GM19193 (cell line): ENCODE measurements around the gene PLCB1.

ENCODE experiments used
- POLR2A ChIP-seq: IDR thresholded peaks from 4 replicates; pipeline ENCODE4 v1.6.1; 2011; ENCODE audit not compliant: insufficient read depth, insufficient read length; ENCODE audit errors: extremely low read depth

The PLCB1 gene

GRCh38 chr20:8376940-8377339, 244.9 kb downstream of the PLCB1 start:
- TF ChIP-seq POLR2A = no peak

- TF ChIP-seq POLR2A = no peak
Observed at GRCh38 chr20:8385247-8385646, 253.2 kb downstream of the PLCB1 start.

GRCh38 chr20:8386991-8387390, 254.9 kb downstream of the PLCB1 start:
- no peak for TF ChIP-seq POLR2A

- no peak for TF ChIP-seq POLR2A
Observed at GRCh38 chr20:8388141-8388540, 256.1 kb downstream of the PLCB1 start.

- TF ChIP-seq POLR2A = no peak
Observed at GRCh38 chr20:8388707-8389106, 256.6 kb downstream of the PLCB1 start.

- no peak for TF ChIP-seq POLR2A
Observed at GRCh38 chr20:8389381-8390036, 257.4 kb downstream of the PLCB1 start.

GRCh38 chr20:8390037-8390433, 258.0 kb downstream of the PLCB1 start:
- no peak for TF ChIP-seq POLR2A

GRCh38 chr20:8390500-8390899, 258.4 kb downstream of the PLCB1 start:
- no peak for TF ChIP-seq POLR2A

- TF ChIP-seq POLR2A = no peak
Observed at GRCh38 chr20:8393381-8393780, 261.3 kb downstream of the PLCB1 start.

- TF ChIP-seq POLR2A = no peak
Observed at GRCh38 chr20:8394308-8394945, 262.4 kb downstream of the PLCB1 start.

- TF ChIP-seq POLR2A = no peak
Observed at GRCh38 chr20:8395956-8396355, 263.9 kb downstream of the PLCB1 start.

- TF ChIP-seq POLR2A = no peak
Observed at GRCh38 chr20:8398263-8399051, 266.4 kb downstream of the PLCB1 start.

GRCh38 chr20:8399947-8400346, 267.9 kb downstream of the PLCB1 start:
- TF ChIP-seq POLR2A = no peak

- no peak for TF ChIP-seq POLR2A
Observed at GRCh38 chr20:8400486-8400885, 268.4 kb downstream of the PLCB1 start.

- TF ChIP-seq POLR2A = no peak
Observed at GRCh38 chr20:8401556-8401955, 269.5 kb downstream of the PLCB1 start.

GRCh38 chr20:8402798-8403197, 270.7 kb downstream of the PLCB1 start:
- no peak for TF ChIP-seq POLR2A
